RWPE2 (cell line): ENCODE results near the gene CITED4.
A peak's percentile ranks its signal among the peaks of the same experiment; 100 is the strongest.
"Not testable (repeated sequence)": the region's sequence is repeated elsewhere in the genome, so short reads cannot be mapped to it uniquely, and the experiment has no call there.

Experiments
- ATAC-seq: fragments of 200-7000 bp; cut with Tn5 transposase; 3 replicates; pipeline ENCODE4 v1.9.1; 2021; ENCODE audit warnings: low read depth
- DNase-seq: peaks from one replicate; pipeline ENCODE4 v3.0.0-alpha.2; 2020; ENCODE audit warnings: low spot score
- H3K27ac ChIP-seq: fragments of 450-650 bp; 2 replicates; pipeline ENCODE4 v1.5.1; 2017; ENCODE audit warnings: mild to moderate bottlenecking; ENCODE audit not compliant: poor library complexity, severe bottlenecking
- H3K27me3 ChIP-seq: fragments of 250-450 bp; sonication (Bioruptor Pico); 2 replicates; pipeline ENCODE4 v1.5.1; 2021; ENCODE audit warnings: mild to moderate bottlenecking, moderate library complexity; ENCODE audit not compliant: insufficient read depth, poor library complexity, severe bottlenecking
- H3K36me3 ChIP-seq: fragments of 250-450 bp; sonication (Bioruptor Pico); 2 replicates; pipeline ENCODE4 v1.5.1; 2020; ENCODE audit warnings: low read depth, mild to moderate bottlenecking, moderate library complexity
- H3K4me1 ChIP-seq: fragments of 250-450 bp; sonication (Bioruptor Pico); 2 replicates; pipeline ENCODE4 v1.5.1; 2021; ENCODE audit warnings: mild to moderate bottlenecking, moderate library complexity; ENCODE audit not compliant: insufficient read depth, poor library complexity, severe bottlenecking
- H3K4me3 ChIP-seq: fragments of 250-450 bp; sonication (Bioruptor Pico); 2 replicates; pipeline ENCODE4 v1.5.1; 2021; ENCODE audit warnings: mild to moderate bottlenecking, moderate library complexity; ENCODE audit not compliant: severe bottlenecking
- H3K9me3 ChIP-seq: fragments of 250-450 bp; sonication (Bioruptor Pico); 2 replicates; pipeline ENCODE4 v1.5.1; 2021; ENCODE audit warnings: mild to moderate bottlenecking, moderate library complexity; ENCODE audit not compliant: severe bottlenecking
- CTCF ChIP-seq: fragments of 450-650 bp; IDR thresholded peaks from one replicate; pipeline ENCODE4 v1.5.1; 2017; ENCODE audit warnings: mild to moderate bottlenecking, moderate library complexity; ENCODE audit not compliant: poor library complexity, severe bottlenecking

Gene CITED4

GRCh38 chr1:40896482-40896881 lies 34.3 kb upstream of the CITED4 start:
- peaks cover 32% of the 10 kb centered on the region for H3K4me1 ChIP-seq
- H3K27me3 ChIP-seq = no peaks in the 10 kb centered on the region
- no peak for TF ChIP-seq CTCF
- ATAC-seq (no peak), DNase-seq (no peak)
- peaks cover 9% of the 10 kb centered on the region for H3K9me3 ChIP-seq
- H3K27ac ChIP-seq = peak overlapping the region; percentile 96
- no peaks in the 10 kb centered on the region for H3K36me3 ChIP-seq
- no peak overlapping the region for H3K4me3 ChIP-seq

GRCh38 chr1:40895601-40896000 lies 33.4 kb upstream of the CITED4 start:
- DNase-seq = no peak
- no peaks in the 10 kb centered on the region for H3K36me3 ChIP-seq
- no peak overlapping the region for H3K4me3 ChIP-seq
- ATAC-seq = no peak
- H3K4me1 ChIP-seq = peaks cover 32% of the 10 kb centered on the region
- H3K27me3 ChIP-seq = no peaks in the 10 kb centered on the region
- H3K27ac ChIP-seq = peak overlapping the region; percentile 96
- no peak for TF ChIP-seq CTCF
- peaks cover 9% of the 10 kb centered on the region for H3K9me3 ChIP-seq

- H3K4me3 ChIP-seq, H3K27ac ChIP-seq, ATAC-seq: not testable (repeated sequence)
Measured at GRCh38 chr1:40894858-40895257, 32.7 kb upstream of the CITED4 start.

GRCh38 chr1:40894455-40894854 lies 32.3 kb upstream of the CITED4 start:
- Histone ChIP-seq H3K4me1 (peaks cover 36% of the 10 kb centered on the region), H3K9me3 (peaks cover 9% of the 10 kb centered on the region), H3K27ac (no peak overlapping the region), H3K27me3 (no peaks in the 10 kb centered on the region), H3K36me3 (no peaks in the 10 kb centered on the region), H3K4me3 (no peak overlapping the region)
- no peak for DNase-seq
- no peak for TF ChIP-seq CTCF
- ATAC-seq = no peak

More at GRCh38 chr1:40894858-40895257, 32.7 kb upstream of the CITED4 start:
- H3K9me3 ChIP-seq, DNase-seq, H3K36me3 ChIP-seq, H3K27me3 ChIP-seq: not testable (repeated sequence)
- H3K4me1 ChIP-seq = peaks cover 36% of the 10 kb centered on the region

GRCh38 chr1:40893946-40894345 lies 31.8 kb upstream of the CITED4 start:
- no peak overlapping the region for H3K4me3 ChIP-seq
- H3K4me1 ChIP-seq = peaks cover 35% of the 10 kb centered on the region
- peaks cover 9% of the 10 kb centered on the region for H3K9me3 ChIP-seq
- no peaks in the 10 kb centered on the region for H3K27me3 ChIP-seq
- TF ChIP-seq CTCF = no peak
- no peak overlapping the region for H3K27ac ChIP-seq
- DNase-seq = no peak
- no peak for ATAC-seq
- H3K36me3 ChIP-seq = no peaks in the 10 kb centered on the region
